SK-N-SH (cell line): ENCODE results near the gene SLC2A9. TPM values are rescaled to one million over a fixed set of nuclear protein-coding genes. Genes with fewer than 3 reads are reported as not detected.

ENCODE experiments used
- CTCF ChIA-PET: fragments of 300-600, 350-600 bp; formaldehyde crosslinking; extraction: SDS; loops from one replicate; lab custom pipeline; 2021; lab: Yijun Ruan, JAX
- POLR2A ChIA-PET: fragments of 350-600 bp; sonication (Branson Sonifier 250); formaldehyde crosslinking; extraction: SDS; loops from one replicate; lab custom pipeline; 2020; ENCODE audit warnings: antibody characterized with exemption, inconsistent platforms; lab: Yijun Ruan, JAX
- DNase-seq: peaks from one replicate; pipeline ENCODE4 v3.0.0; 2012
- H2AFZ ChIP-seq: fragments of 200-600 bp; sonication (generic); 2 replicates; pipeline ENCODE4 v1.8.1; 2016; ENCODE audit warnings: antibody characterized with exemption, mild to moderate bottlenecking, low read depth
- H3F3A ChIP-seq: fragments of 200-600 bp; sonication (generic); replicated peaks from 2 replicates; pipeline ENCODE3; 2016; ENCODE audit warnings: antibody characterized with exemption, mild to moderate bottlenecking; ENCODE audit not compliant: insufficient read depth
- H3K27ac ChIP-seq, 2 experiments: fragments of 200-500 bp in 1 of 2; fragments of 200-600 bp in 1 of 2; sonication (Bioruptor generic) in 1 of 2; sonication (generic), shearing (Covaris generic) in 1 of 2; 2 replicates each; pipeline versions ENCODE4 v1.5.1 to v1.6.1; 2014 to 2016; ENCODE audit warnings: low read depth in 2 of 2, inconsistent platforms in 1 of 2, low read length in 1 of 2, mild to moderate bottlenecking in 1 of 2, mixed read lengths in 1 of 2
- H3K27me3 ChIP-seq: fragments of 200-600 bp; sonication (generic), shearing (Covaris generic); 2 replicates; pipeline ENCODE4 v1.6.1; 2016; ENCODE audit warnings: mixed run types; ENCODE audit not compliant: insufficient read depth
- H3K36me3 ChIP-seq, 2 experiments: fragments of 200-500 bp in 1 of 2; fragments of 200-600 bp in 1 of 2; sonication (Bioruptor generic) in 1 of 2; sonication (generic) in 1 of 2; replicated peaks in 1 of 2; 2 replicates each; pipeline versions ENCODE3 to v1.5.1; 2014 to 2016; ENCODE audit warnings: low read length in 1 of 2, mild to moderate bottlenecking in 1 of 2; ENCODE audit not compliant: insufficient read depth in 2 of 2, control insufficient read depth in 1 of 2
- H3K4me1 ChIP-seq, 2 experiments: fragments of 200-500 bp in 1 of 2; fragments of 200-600 bp in 1 of 2; sonication (Bioruptor generic) in 1 of 2; sonication (generic), shearing (Covaris generic) in 1 of 2; 2 replicates each; pipeline versions ENCODE4 v1.5.1 to v1.6.1; 2014 to 2016; ENCODE audit warnings: low read depth in 1 of 2, low read length in 1 of 2, mixed run types in 1 of 2; ENCODE audit not compliant: insufficient read depth in 2 of 2, control insufficient read depth in 1 of 2
- H3K4me2 ChIP-seq: fragments of 200-600 bp; sonication (generic), shearing (Covaris generic); 2 replicates; pipeline ENCODE4 v1.6.1; 2017; ENCODE audit warnings: mixed run types
- H3K4me3 ChIP-seq, 2 experiments: fragments of 200-500 bp in 1 of 2; fragments of 200-600 bp in 1 of 2; sonication (Bioruptor generic) in 1 of 2; sonication (generic), shearing (Covaris generic) in 1 of 2; 2 replicates each; pipeline versions ENCODE4 v1.5.1 to v1.8.1; 2014 to 2016; ENCODE audit warnings: low read depth in 2 of 2, inconsistent platforms in 1 of 2, low read length in 1 of 2, mild to moderate bottlenecking in 1 of 2, mixed read lengths in 1 of 2, moderate library complexity in 1 of 2
- H3K79me2 ChIP-seq: fragments of 200-600 bp; sonication (generic); 2 replicates; pipeline ENCODE4 v1.8.1; 2017; ENCODE audit warnings: mild to moderate bottlenecking; ENCODE audit not compliant: insufficient read depth
- H3K9ac ChIP-seq: fragments of 200-600 bp; sonication (generic); 2 replicates; pipeline ENCODE4 v1.6.1; 2017; ENCODE audit warnings: mixed run types
- H3K9me2 ChIP-seq: fragments of 200-600 bp; sonication (generic); 2 replicates; pipeline ENCODE4 v1.6.1; 2017; ENCODE audit warnings: mixed run types
- H3K9me3 ChIP-seq: fragments of 200-600 bp; sonication (generic); 2 replicates; pipeline ENCODE4 v1.6.1; 2017; ENCODE audit warnings: mixed run types, mild to moderate bottlenecking, moderate library complexity
- H4K20me1 ChIP-seq: fragments of 200-600 bp; sonication (generic); 2 replicates; pipeline ENCODE4 v1.6.1; 2017; ENCODE audit warnings: mild to moderate bottlenecking, mixed run types; ENCODE audit not compliant: insufficient read depth
- EP300 ChIP-seq, 2 experiments: IDR thresholded peaks; 2 replicates each; pipeline versions ENCODE4 v1.4.0 to v1.6.1; 2012; ENCODE audit warnings: borderline replicate concordance in 1 of 2, low read depth in 1 of 2, low read length in 1 of 2
- FOXJ3 ChIP-seq: sonication (generic); formaldehyde crosslinking; IDR thresholded peaks from 2 replicates; pipeline ENCODE4 v1.5.1; 2020; ENCODE audit warnings: mild to moderate bottlenecking, missing genetic modification reagents
- GABPA ChIP-seq: IDR thresholded peaks from 2 replicates; pipeline ENCODE4 v1.4.0; 2012; ENCODE audit warnings: low read depth, mild to moderate bottlenecking
- MEF2A ChIP-seq: IDR thresholded peaks from 2 replicates; pipeline ENCODE4 v1.4.0; 2012; ENCODE audit warnings: low read depth, borderline replicate concordance
- NFIC ChIP-seq: IDR thresholded peaks from 2 replicates; pipeline ENCODE4 v1.4.0; 2012; ENCODE audit warnings: borderline replicate concordance
- NRF1 ChIP-seq: IDR thresholded peaks from 2 replicates; pipeline ENCODE4 v1.6.1; 2012; ENCODE audit warnings: low read depth, mild to moderate bottlenecking, low read length
- RAD21 ChIP-seq: IDR thresholded peaks from 2 replicates; pipeline ENCODE4 v1.6.1; 2012; ENCODE audit warnings: mild to moderate bottlenecking, low read length
- RFX5 ChIP-seq: IDR thresholded peaks from 2 replicates; pipeline ENCODE4 v1.6.1; 2012; ENCODE audit warnings: mild to moderate bottlenecking, improper control_type of control experiment, low read length
- SMC3 ChIP-seq: IDR thresholded peaks from 2 replicates; pipeline ENCODE4 v1.6.1; 2012; ENCODE audit warnings: low read depth, low read length, improper control_type of control experiment
- TAF1 ChIP-seq: IDR thresholded peaks from 2 replicates; pipeline ENCODE4 v1.6.1; 2012; ENCODE audit warnings: low read depth, mild to moderate bottlenecking, low read length, moderate library complexity, borderline replicate concordance
- TEAD4 ChIP-seq: IDR thresholded peaks from 2 replicates; pipeline ENCODE4 v1.4.0; 2012; ENCODE audit warnings: mild to moderate bottlenecking, borderline replicate concordance; ENCODE audit not compliant: insufficient read depth
- USF2 ChIP-seq: fragments of 150-350 bp; IDR thresholded peaks from 2 replicates; pipeline ENCODE4 v1.6.1; 2017; ENCODE audit warnings: antibody characterized with exemption, low read length, low read depth, borderline replicate concordance
- ZBTB33 ChIP-seq: IDR thresholded peaks from 2 replicates; pipeline ENCODE4 v1.4.0; 2012; ENCODE audit warnings: low read depth, borderline replicate concordance
- WGBS: methylation state at CpG from one replicate; pipeline ENCODE4 v1.1.6; 2017; ENCODE audit warnings: low lambda C conversion rate; 5-methylcytosine and 5-hydroxymethylcytosine counted together
- polyA plus RNA-seq, 3 experiments: library from polyadenylated mRNA; depleted of rRNA; stranded (reverse); fragments of >200 nt; gene quantifications; 2 replicates each; pipeline ENCODE4 v1.2.3, GENCODE V29; 2012

SLC2A9 gene
- polyA plus RNA-seq, 1 of the 3 experiments (the other 2 are of a cell fraction): not detected

GRCh38 chr4:10029403-10029802 lies 8.1 kb upstream of the SLC2A9 start:
- 67% methylated on average over 4 of the region's 4 CpGs for WGBS
- H3K27ac ChIP-seq: no peak overlapping the region
- H3K27me3 ChIP-seq: no peaks in the 10 kb centered on the region
- no peaks in the 10 kb centered on the region for H3K36me3 ChIP-seq
- H4K20me1 ChIP-seq: no peaks in the 10 kb centered on the region
- H3F3A ChIP-seq: no peaks in the 10 kb centered on the region
- TF ChIP-seq TAF1 (no peak), SMC3 (no peak), MEF2A (no peak), NRF1 (no peak), ZBTB33 (no peak), RAD21 (no peak), NFIC (no peak), EP300 (IDR thresholded peaks at IDR 0.05; ENCODE audit: borderline replicate concordance in 1 of 2, low read depth in 1 of 2, low read length in 1 of 2) (no peak), FOXJ3 (no peak)
- no peak overlapping the region for H3K4me3 ChIP-seq
- ChIA-PET CTCF (interaction anchor here (1.9 kb wide), 1 partner anchor 10 kb away, joined by 6 read pairs; no protein-coding TSS in a partner anchor), POLR2A (no interaction called here)
- peaks cover 0 to 11% of the 10 kb centered on the region in 2 experiments; a peak in 1 of 4 replicates for H3K4me1 ChIP-seq
- H3K9me3 ChIP-seq: no peaks in the 10 kb centered on the region
- no peaks in the 10 kb centered on the region for H3K79me2 ChIP-seq
- no peak overlapping the region for H3K4me2 ChIP-seq
- no peak overlapping the region for H3K9ac ChIP-seq
- no peak for DNase-seq
- no peak overlapping the region for H2AFZ ChIP-seq
- H3K9me2 ChIP-seq: no peaks in the 10 kb centered on the region

DNA sequence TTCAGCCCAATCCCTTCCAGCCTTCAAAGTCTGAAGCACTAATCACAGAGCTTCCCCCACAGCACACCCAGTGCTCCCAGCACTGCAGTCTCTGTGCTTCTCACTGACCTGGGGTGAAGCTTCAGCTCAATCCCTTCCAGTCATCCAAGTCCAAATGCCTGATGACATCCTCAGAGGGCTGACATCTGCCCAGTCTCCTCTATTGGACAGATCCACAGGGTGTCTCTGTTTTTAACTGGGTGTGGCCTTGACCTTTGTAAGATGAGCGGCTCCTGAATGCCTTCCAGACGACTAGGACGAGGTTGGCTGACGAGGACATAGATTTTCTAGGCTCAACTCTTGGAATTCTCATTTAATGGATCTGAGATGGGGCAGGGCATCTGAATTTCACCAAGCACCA lies 7.6 kb upstream of the SLC2A9 start:
- Histone ChIP-seq H4K20me1 (no peaks in the 10 kb centered on the region), H3K27ac (no peak overlapping the region), H3K36me3 (no peaks in the 10 kb centered on the region), H2AFZ (no peak overlapping the region), H3K4me3 (no peak overlapping the region), H3K9me3 (no peaks in the 10 kb centered on the region), H3K9ac (no peak overlapping the region), H3K79me2 (no peaks in the 10 kb centered on the region), H3K9me2 (no peaks in the 10 kb centered on the region), H3K4me2 (no peak overlapping the region), H3F3A (no peaks in the 10 kb centered on the region), H3K27me3 (no peaks in the 10 kb centered on the region), H3K4me1 (peaks cover 0 to 11% of the 10 kb centered on the region in 2 experiments; a peak in 1 of 4 replicates)
- TF ChIP-seq ZBTB33: no peak
- no peak for TF ChIP-seq GABPA
- TF ChIP-seq TEAD4: no peak
- no peak for TF ChIP-seq NFIC
- no peak for TF ChIP-seq RFX5
- no peak for TF ChIP-seq USF2
- POLR2A ChIA-PET: no interaction called here
- CTCF ChIA-PET: interaction anchor here (0.9 to 1.9 kb wide), 3 partner anchors 10 to 34 kb away, joined by 3 to 6 read pairs (median 3); no protein-coding TSS in a partner anchor
- no peak for DNase-seq
- 0% methylated on average over 1 of the region's 4 CpGs for WGBS
